ENCODE measurements around the gene MBIP. TPM values are rescaled to one million over a fixed set of nuclear protein-coding genes. Genes with fewer than 3 reads are reported as not detected.

Gene MBIP
- total and polyA plus RNA-seq, 4 donors: 23.5 to 37.5 (median 28.3) TPM

DNA sequence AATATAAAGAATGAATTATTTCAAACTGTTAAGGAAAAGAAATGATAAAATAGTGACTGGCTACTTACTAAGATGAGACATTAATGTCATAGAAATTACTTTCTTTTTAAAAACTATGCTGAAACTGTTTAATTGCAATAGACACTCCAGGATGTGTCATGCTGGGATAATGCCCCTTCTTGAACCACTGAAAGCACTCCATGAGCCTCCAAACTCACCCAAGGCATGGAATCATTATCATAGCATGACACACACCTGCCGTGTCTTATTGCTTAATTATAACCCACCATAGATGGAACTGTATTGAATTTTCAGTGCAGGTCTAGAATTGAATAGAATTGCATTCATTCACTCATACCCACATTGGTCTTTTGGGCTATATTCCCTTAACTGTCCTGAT is 4.3 kb downstream of the MBIP start:
- no CpG with 5 or more reads among the region's 1 CpG for WGBS (ENCODE audit: insufficient coverage)
- DNase-seq (ENCODE audit: low read depth in 4 of 6, low spot score in 6 of 6): no peak
- H3K27me3 ChIP-seq (ENCODE audit: control insufficient read depth, insufficient read depth, low read length): no peaks in the 10 kb centered on the region
- H3K36me3 ChIP-seq (ENCODE audit: control insufficient read depth, insufficient read depth, low read length): peaks cover 1% of the 10 kb centered on the region
- H3K4me1 ChIP-seq (ENCODE audit: control insufficient read depth, insufficient read depth, low read length): peaks cover 6% of the 10 kb centered on the region
- no peak overlapping the region for H3K27ac ChIP-seq (ENCODE audit: low read depth, low read length)
- H3K4me3 ChIP-seq (ENCODE audit: low read depth, low read length): no peak overlapping the region
- H3K9me3 ChIP-seq (ENCODE audit: control insufficient read depth, insufficient read depth, low read length): no peaks in the 10 kb centered on the region

DNA sequence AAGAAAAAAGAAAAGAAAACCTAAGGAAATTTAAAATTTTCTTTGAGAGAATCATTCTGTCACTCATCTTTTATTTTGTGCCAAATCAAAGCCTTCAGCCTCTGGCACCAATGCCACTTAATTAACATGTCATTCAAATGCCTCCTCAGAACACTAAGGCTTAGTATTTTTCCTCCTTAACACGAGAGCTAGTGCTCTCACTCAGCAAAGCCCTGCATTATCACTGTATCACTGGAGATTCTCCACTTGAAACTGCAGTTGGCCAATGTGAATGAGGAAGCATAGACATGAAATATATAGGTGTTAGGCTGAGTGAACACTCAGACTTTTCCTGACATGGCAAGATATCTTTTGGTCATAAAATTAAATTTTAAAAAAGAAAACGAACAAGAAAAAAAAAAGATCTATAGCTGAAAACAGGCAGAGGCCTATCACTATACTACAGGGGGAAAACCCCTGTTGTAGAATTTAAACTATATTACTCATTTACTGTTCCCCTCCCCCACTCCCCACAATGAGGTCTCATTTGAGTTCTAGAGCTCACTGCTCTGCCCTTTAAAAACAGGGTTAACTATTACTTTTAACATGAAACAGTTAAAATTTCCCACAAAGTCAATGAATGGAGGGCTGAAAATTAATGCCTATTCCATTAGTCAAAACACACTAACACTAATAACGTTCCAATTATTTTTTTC is 5.1 kb downstream of the MBIP start:
- peak in 1 of 6 donors; percentile 13 for DNase-seq (ENCODE audit: low read depth in 4 of 6, low spot score in 6 of 6)
- Histone ChIP-seq H3K9me3 (ENCODE audit: control insufficient read depth, insufficient read depth, low read length) (no peaks in the 10 kb centered on the region), H3K36me3 (ENCODE audit: control insufficient read depth, insufficient read depth, low read length) (peaks cover 6% of the 10 kb centered on the region), H3K27me3 (ENCODE audit: control insufficient read depth, insufficient read depth, low read length) (no peaks in the 10 kb centered on the region), H3K27ac (ENCODE audit: low read depth, low read length) (no peak overlapping the region), H3K4me3 (ENCODE audit: low read depth, low read length) (no peak overlapping the region), H3K4me1 (ENCODE audit: control insufficient read depth, insufficient read depth, low read length) (no peaks in the 10 kb centered on the region)
- WGBS (ENCODE audit: insufficient coverage): 67% methylated on average over 1 of the region's 3 CpGs

DNA sequence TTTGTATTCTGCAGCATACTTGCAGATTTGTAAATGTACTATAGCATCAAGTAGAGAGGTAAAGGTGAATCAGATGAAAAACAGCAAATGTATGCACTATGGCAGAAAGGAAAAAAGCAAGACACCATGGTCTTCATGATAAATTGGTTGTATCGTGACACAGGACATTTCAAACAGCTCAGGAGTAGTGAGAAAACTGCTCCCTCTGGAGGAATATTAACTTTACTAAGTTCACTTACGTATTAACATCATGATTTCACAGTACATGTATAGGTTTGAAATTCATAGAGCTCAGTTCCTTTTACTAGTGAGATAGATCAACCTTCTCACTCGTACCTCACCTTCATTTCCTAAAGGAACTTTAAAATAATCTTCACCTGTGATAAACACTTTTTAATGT is 6.5 kb downstream of the MBIP start:
- Histone ChIP-seq H3K4me1 (ENCODE audit: control insufficient read depth, insufficient read depth, low read length) (no peaks in the 10 kb centered on the region), H3K9me3 (ENCODE audit: control insufficient read depth, insufficient read depth, low read length) (no peaks in the 10 kb centered on the region), H3K27ac (ENCODE audit: low read depth, low read length) (no peak overlapping the region), H3K36me3 (ENCODE audit: control insufficient read depth, insufficient read depth, low read length) (peaks cover 9% of the 10 kb centered on the region), H3K4me3 (ENCODE audit: low read depth, low read length) (no peak overlapping the region), H3K27me3 (ENCODE audit: control insufficient read depth, insufficient read depth, low read length) (no peaks in the 10 kb centered on the region)
- no CpG with 5 or more reads among the region's 3 CpGs for WGBS (ENCODE audit: insufficient coverage)
- DNase-seq (ENCODE audit: low read depth in 4 of 6, low spot score in 6 of 6): peak in 1 of 6 donors; percentile 19

DNA sequence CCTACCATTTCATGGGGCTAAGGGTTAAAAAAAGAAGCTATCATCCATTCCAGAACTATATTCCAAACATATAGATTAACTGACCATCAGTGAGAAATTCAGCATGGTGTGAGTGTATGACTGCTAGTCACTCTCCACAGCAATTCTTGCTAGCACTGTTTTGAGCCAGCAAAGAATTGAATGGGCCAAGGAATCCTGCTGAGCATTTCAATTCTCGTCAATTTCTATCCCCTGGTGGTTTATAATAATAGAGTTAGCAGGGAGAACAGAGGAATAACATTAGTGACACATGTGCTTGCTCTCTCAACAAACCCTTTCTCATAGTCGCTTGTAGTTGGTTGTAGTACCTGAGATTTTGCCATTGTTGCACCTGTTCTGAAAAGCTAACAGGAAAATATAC is 7.2 kb downstream of the MBIP start:
- no peaks in the 10 kb centered on the region for H3K27me3 ChIP-seq (ENCODE audit: control insufficient read depth, insufficient read depth, low read length)
- H3K4me1 ChIP-seq (ENCODE audit: control insufficient read depth, insufficient read depth, low read length): no peaks in the 10 kb centered on the region
- no CpG with 5 or more reads among the region's 2 CpGs for WGBS (ENCODE audit: insufficient coverage)
- DNase-seq (ENCODE audit: low read depth in 4 of 6, low spot score in 6 of 6): peak in 1 of 6 donors; percentile 18
- H3K4me3 ChIP-seq (ENCODE audit: low read depth, low read length): no peak overlapping the region
- H3K36me3 ChIP-seq (ENCODE audit: control insufficient read depth, insufficient read depth, low read length): peaks cover 9% of the 10 kb centered on the region
- H3K9me3 ChIP-seq (ENCODE audit: control insufficient read depth, insufficient read depth, low read length): no peaks in the 10 kb centered on the region
- H3K27ac ChIP-seq (ENCODE audit: low read depth, low read length): no peak overlapping the region

DNA sequence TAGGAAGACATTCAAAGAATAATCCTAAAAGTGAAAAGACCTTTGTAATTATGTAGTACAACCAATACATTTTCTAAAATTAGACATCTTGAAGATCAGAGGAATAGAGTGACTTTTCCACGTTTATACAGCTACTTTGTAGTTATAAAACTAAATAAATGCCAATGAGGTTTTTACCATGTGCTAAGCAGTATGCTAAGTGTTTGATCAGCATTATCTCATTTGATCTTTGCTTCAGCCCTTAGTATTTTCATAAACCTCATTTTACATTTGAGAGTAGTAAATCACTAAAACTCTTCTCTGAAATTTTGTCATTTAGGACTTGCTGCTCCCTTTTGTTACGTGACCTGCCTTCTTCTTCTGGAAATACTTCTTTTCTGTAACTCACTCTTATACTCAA is 13.6 kb downstream of the MBIP start:
- no CpG with 5 or more reads among the region's 2 CpGs for WGBS (ENCODE audit: insufficient coverage)
- peaks cover 20% of the 10 kb centered on the region for H3K36me3 ChIP-seq (ENCODE audit: control insufficient read depth, insufficient read depth, low read length)

DNA sequence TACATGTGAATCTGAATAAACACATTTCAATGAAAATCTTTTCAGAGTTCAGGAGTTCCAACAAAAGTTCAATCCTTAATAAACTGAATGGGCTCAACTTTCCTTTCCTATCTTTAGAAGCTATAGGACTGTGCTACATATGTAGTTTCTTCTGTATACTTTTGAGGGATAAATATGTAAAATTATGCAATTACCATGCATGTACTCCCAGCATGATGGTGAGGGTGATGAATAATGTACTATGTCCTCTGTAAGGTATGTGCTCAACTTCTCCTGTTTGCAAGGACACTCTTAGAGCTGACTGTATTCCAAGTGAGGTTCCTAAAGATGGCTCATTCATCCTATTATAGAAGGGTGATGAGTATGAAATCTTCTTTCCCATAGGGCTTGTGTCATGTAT is 15.5 kb downstream of the MBIP start:
- Histone ChIP-seq H3K27me3 (ENCODE audit: control insufficient read depth, insufficient read depth, low read length) (no peaks in the 10 kb centered on the region), H3K4me3 (ENCODE audit: low read depth, low read length) (no peak overlapping the region), H3K9me3 (ENCODE audit: control insufficient read depth, insufficient read depth, low read length) (no peaks in the 10 kb centered on the region), H3K27ac (ENCODE audit: low read depth, low read length) (no peak overlapping the region), H3K36me3 (ENCODE audit: control insufficient read depth, insufficient read depth, low read length) (peaks cover 13% of the 10 kb centered on the region), H3K4me1 (ENCODE audit: control insufficient read depth, insufficient read depth, low read length) (no peaks in the 10 kb centered on the region)
- no peak for DNase-seq (ENCODE audit: low read depth in 4 of 6, low spot score in 6 of 6)

More for the DNA sequence above, 13.6 kb downstream of the MBIP start:
- H3K27me3 ChIP-seq (ENCODE audit: control insufficient read depth, insufficient read depth, low read length): no peaks in the 10 kb centered on the region
- H3K9me3 ChIP-seq (ENCODE audit: control insufficient read depth, insufficient read depth, low read length): no peaks in the 10 kb centered on the region
- DNase-seq (ENCODE audit: low read depth in 4 of 6, low spot score in 6 of 6): no peak
- no peak overlapping the region for H3K27ac ChIP-seq (ENCODE audit: low read depth, low read length)
- H3K4me1 ChIP-seq (ENCODE audit: control insufficient read depth, insufficient read depth, low read length): no peaks in the 10 kb centered on the region
- no peak overlapping the region for H3K4me3 ChIP-seq (ENCODE audit: low read depth, low read length)

DNA sequence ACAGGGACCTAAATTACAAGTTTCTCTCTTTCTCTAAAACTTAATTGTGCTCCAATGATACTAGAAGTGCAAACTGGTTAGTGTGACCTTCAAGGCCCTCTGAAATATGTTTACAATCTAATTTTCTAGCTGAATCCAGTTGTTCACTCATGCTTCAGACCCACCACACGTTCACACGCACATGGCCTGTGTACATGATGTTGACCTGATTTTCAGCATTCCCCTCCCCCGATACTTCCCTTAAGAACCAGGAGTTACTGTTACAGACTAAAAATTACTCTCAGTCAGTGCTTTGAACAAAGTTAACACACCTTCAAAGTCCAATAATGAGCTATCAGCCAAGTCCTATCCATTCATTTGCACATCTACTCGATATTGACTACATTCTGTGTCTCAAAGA is 16.5 kb downstream of the MBIP start:
- H3K36me3 ChIP-seq (ENCODE audit: control insufficient read depth, insufficient read depth, low read length): peaks cover 11% of the 10 kb centered on the region
- H3K4me3 ChIP-seq (ENCODE audit: low read depth, low read length): no peak overlapping the region
- no peak overlapping the region for H3K27ac ChIP-seq (ENCODE audit: low read depth, low read length)
- no peaks in the 10 kb centered on the region for H3K4me1 ChIP-seq (ENCODE audit: control insufficient read depth, insufficient read depth, low read length)
- no peaks in the 10 kb centered on the region for H3K27me3 ChIP-seq (ENCODE audit: control insufficient read depth, insufficient read depth, low read length)
- 97% methylated on average over 3 of the region's 4 CpGs for WGBS (ENCODE audit: insufficient coverage)
- DNase-seq (ENCODE audit: low read depth in 4 of 6, low spot score in 6 of 6): no peak
- H3K9me3 ChIP-seq (ENCODE audit: control insufficient read depth, insufficient read depth, low read length): no peaks in the 10 kb centered on the region

DNA sequence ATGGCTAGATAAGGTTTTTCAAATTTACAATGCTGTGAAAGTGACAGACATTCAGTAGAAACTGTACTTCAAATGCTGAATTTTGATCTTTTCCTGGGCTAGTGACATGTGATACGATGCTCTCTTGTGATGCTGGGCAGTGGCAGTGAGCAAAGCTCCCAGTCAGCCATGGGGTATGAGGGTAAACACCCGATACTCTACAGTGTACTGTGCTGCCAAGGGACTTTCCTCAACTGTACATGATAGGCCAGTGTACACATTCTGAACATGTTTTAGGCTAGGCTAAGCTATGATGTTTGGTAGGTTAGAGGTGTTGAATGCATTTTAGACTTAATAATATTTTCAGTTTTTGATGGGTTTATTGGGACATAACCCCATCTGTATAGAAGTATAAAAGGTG is 17.6 kb downstream of the MBIP start:
- DNase-seq (ENCODE audit: low read depth in 4 of 6, low spot score in 6 of 6): no peak
- H3K27ac ChIP-seq (ENCODE audit: low read depth, low read length): no peak overlapping the region
- H3K4me3 ChIP-seq (ENCODE audit: low read depth, low read length): no peak overlapping the region
- H3K36me3 ChIP-seq (ENCODE audit: control insufficient read depth, insufficient read depth, low read length): peaks cover 11% of the 10 kb centered on the region
- H3K4me1 ChIP-seq (ENCODE audit: control insufficient read depth, insufficient read depth, low read length): no peaks in the 10 kb centered on the region
- no peaks in the 10 kb centered on the region for H3K9me3 ChIP-seq (ENCODE audit: control insufficient read depth, insufficient read depth, low read length)
- H3K27me3 ChIP-seq (ENCODE audit: control insufficient read depth, insufficient read depth, low read length): no peaks in the 10 kb centered on the region
- WGBS (ENCODE audit: insufficient coverage): 100% methylated on average over 1 of the region's 2 CpGs

DNA sequence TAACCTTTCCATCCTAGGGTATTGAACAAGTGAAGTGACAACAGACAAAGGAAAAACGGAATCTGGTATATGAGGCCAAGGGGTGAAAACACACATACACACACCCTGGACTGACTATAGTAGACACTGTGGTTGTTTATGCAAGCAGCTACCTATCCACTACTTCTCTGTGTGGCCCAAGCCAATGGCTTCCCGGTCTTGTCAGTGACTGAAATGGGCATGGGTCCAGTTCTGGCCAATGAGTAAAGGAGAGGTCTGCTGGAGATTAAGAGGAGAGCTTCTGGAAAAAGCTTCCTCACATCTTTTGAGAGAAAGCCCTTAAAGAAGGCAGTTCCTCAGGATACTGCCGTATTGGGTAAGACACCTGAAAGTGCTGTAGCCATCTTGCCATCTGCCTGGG is 19.3 kb downstream of the MBIP start:
- Histone ChIP-seq H3K4me3 (ENCODE audit: low read depth, low read length) (no peak overlapping the region), H3K27me3 (ENCODE audit: control insufficient read depth, insufficient read depth, low read length) (no peaks in the 10 kb centered on the region), H3K36me3 (ENCODE audit: control insufficient read depth, insufficient read depth, low read length) (peaks cover 14% of the 10 kb centered on the region), H3K4me1 (ENCODE audit: control insufficient read depth, insufficient read depth, low read length) (no peaks in the 10 kb centered on the region), H3K9me3 (ENCODE audit: control insufficient read depth, insufficient read depth, low read length) (no peaks in the 10 kb centered on the region), H3K27ac (ENCODE audit: low read depth, low read length) (no peak overlapping the region)
- DNase-seq (ENCODE audit: low read depth in 4 of 6, low spot score in 6 of 6): no peak
- WGBS (ENCODE audit: insufficient coverage): no CpG with 5 or more reads among the region's 3 CpGs

DNA sequence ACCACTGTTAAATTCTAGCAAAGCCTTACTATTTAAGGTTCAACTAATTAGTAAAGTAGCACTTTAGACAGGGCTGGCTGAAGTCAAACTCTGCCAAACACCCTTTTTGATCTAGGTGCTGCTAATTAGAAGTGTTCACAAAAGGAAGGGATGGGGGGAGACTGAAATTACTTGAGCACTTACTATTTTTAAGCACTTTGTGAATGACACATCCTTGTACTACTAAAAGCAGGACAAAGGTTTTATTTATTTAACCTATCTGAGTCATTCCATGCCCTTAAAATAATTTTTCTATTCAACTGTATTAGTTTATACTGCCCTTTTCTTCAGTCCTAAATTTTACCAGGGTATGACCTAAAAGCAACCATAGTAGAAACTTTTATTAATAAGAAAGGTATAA is 20.1 kb downstream of the MBIP start:
- Histone ChIP-seq H3K27me3 (ENCODE audit: control insufficient read depth, insufficient read depth, low read length) (no peaks in the 10 kb centered on the region), H3K36me3 (ENCODE audit: control insufficient read depth, insufficient read depth, low read length) (peaks cover 13% of the 10 kb centered on the region), H3K4me3 (ENCODE audit: low read depth, low read length) (no peak overlapping the region), H3K9me3 (ENCODE audit: control insufficient read depth, insufficient read depth, low read length) (no peaks in the 10 kb centered on the region), H3K4me1 (ENCODE audit: control insufficient read depth, insufficient read depth, low read length) (no peaks in the 10 kb centered on the region), H3K27ac (ENCODE audit: low read depth, low read length) (no peak overlapping the region)
- no peak for DNase-seq (ENCODE audit: low read depth in 4 of 6, low spot score in 6 of 6)

Measured in spinal cord (tissue), 10 donors.